HG02571 (cell line): ENCODE measurements around the gene NBPF1.
"Not testable (repeated sequence)": the region's sequence is repeated elsewhere in the genome, so short reads cannot be mapped to it uniquely, and the experiment has no call there.

Experiments
- ATAC-seq: cut with Tn5 transposase; IDR thresholded peaks from one replicate; pipeline ENCODE4 v1.9.1; 2021; ENCODE audit warnings: mild to moderate bottlenecking, moderate library complexity; ENCODE audit not compliant: unreplicated experiment

NBPF1 gene

DNA sequence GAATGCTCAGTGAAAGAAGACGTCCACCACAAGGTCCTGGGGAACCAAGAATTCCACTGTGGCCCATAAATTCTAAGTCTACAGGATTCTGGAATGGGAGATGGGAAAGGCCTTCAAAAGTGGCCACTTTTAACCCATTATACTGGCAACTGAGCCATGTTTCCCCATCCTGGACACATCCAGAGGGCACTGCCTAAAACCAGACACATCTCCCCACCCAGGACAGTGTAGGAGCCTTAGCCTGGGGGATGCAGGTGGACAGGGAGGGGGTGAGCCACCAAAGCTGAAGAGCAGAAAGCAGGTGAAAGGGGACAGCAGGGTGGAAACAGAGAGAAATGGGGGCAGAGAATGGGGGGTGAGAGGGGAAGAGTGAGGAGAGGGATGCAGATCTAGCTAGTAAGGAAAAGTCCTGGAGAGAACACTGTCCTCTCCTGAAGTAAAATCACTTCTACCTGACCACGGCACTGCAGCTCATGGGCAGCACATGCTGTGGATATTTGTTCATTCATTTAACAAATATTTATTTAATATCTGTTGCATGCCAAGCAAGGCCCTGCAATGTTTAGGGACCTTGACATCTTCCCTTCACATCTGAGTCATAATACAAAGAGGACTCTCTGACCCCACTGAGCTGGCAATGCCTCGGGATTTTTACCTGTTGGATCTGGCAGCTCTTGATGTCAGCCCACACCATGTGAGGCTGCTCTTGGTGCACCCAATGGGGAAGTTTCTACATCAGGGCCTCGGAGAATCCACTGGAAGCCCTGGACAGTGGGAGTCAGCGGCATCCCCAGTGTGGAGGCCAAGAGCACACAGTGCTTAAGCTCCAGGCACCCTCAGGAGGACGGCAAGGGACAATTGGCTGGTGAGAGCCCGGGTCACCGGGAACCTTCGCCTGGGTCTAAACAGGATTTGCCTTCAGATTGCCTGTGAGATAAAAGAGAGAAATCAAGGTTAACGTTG, 5.2 kb downstream of the NBPF1 start:
- not testable (repeated sequence) for ATAC-seq

DNA sequence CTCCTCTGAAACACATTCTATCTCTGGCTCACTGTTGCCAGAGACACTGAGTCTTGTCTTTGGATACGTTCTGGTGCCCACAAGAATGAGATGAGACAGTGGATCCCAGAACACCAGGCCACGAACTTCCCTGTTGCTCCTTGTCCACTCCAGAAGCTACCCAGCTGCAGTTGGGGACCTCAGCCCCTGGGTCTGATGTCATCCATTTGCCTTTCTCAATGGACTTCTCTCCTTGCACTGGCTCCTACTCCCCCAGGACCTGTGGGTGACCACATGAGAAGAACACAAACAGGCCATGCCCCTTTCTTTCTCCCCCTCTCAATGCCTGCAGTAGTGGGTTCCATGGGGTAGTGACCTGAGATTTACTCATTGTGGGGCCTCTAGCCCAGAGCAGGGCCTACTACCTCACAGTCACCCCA, 5.9 kb downstream of the NBPF1 start:
- no peak for ATAC-seq

DNA sequence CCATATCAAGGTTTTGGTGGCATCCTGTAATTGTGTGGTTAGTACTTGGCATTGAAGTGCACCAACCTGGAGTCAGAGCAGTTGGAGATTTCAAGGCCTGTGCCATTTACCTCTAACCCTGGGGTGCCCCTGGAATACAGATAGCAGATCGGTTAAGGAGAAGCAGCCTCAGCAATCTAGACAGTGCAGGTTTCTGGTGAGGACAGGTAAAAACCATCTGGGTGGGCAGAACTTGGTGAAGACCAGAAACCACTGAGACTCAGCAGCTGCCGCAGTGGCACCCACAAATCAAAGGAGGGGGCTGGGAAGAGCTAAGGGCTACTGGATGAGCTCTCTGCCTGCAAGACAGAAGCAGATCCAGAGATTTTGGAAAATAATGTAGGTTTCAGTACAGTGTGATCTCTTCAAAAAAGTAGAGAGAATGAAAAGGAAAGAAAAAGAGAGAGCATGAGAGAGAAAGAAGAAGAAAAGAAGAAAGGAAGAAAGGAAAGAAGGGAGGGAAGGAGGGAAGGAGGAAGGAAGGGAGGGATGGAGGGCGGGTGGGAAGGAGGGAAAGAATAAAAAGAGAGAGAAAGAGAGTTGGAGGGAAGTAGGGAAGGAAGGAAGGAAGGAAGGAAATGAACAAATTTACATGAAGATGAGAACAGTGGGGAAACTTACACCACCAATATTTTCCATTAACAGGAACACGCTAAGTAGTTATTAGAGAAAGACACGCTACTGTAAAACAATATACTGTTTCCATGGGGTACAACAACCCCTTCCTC, 6.5 kb downstream of the NBPF1 start:
- ATAC-seq, result not testable (repeated sequence)

DNA sequence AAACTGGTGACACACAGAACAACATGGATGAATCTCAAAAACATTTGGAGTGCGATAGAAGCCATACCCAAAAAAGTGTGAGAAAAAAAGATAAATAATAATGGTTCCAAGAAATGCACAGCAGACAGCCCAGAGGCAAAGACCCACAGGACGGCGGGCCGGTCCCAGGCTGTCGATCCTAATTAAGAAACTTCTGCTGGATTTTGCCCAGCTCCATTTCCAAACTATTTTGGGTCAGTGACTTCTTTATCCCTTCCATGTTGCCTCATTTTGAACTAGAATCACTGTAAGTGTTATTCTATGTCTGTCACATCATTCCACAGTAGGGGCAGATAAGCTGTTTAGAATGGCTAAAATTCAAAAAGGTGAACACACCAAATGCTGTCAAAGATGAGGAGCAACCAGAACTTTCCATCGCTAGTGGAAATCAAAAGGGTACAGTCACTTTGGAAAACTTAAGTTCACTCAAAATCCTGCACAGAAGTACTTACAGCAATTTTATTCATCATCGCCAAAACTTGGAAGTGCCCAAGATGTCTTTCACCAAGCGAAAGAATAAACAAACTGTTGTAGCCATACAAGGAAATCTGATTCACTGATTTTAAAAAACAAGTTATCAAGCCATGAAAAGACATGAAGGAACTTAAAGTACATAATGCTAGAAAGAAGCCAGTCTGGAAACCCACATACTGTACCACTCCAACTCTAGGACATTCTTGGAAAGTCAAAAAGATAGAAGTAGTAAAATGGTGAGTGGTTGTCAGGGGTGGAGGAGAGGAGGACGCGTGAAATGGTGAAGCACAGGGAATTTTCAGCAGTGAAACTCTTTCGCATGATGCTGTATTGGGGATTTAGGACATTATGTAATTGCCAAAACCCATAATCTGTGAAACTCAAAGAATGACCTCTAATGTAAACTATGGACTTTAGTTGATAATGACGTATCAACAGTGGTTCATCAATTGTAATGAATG, 7.5 kb downstream of the NBPF1 start:
- ATAC-seq, result no peak

DNA sequence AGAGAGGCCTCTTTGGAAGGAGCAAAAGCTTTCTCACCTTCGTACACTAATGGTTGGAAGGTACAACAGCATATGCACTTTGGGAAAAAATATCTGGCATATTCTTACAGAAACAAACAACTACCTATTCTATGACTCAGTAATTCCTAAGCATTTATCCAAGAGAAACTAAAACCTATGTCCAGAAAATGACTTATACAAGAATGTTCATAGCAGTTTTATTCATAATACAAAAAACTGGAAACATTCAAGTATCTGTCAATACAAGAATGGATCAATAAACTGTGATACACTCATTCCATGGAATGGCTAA, 8.2 kb downstream of the NBPF1 start:
- ATAC-seq, result no peak

DNA sequence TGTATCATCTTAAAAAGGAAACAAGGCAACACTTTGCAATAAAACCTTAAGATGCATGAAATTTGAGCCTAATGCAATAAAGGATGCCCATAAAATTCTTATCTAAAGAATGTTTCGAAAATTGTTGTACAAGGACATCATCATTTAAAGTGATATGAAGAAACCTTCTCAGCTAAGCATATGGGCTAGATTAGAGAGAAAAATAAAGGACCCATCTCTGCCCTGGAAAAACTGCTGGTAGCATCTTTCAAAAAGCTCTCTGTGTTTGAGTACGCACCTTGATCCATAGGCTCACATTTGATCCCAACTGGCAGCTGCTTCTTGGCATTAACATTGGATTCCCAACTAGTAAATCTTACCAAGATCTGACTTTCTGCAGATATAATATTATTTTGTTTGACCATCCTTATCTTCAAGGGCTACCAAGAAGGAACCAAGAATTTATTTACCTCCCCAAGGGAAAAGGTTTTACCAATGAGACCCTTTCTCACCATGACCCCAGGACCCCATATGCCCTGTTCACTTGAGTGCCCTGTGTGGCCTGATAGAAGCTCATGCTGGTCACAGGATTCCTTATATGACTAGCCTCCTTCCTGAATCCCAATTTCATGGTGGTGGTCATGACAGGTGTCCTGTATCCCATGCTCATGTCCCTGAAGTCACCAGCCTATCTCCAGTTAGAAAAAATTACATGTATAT, 8.7 kb downstream of the NBPF1 start:
- not testable (repeated sequence) for ATAC-seq

DNA sequence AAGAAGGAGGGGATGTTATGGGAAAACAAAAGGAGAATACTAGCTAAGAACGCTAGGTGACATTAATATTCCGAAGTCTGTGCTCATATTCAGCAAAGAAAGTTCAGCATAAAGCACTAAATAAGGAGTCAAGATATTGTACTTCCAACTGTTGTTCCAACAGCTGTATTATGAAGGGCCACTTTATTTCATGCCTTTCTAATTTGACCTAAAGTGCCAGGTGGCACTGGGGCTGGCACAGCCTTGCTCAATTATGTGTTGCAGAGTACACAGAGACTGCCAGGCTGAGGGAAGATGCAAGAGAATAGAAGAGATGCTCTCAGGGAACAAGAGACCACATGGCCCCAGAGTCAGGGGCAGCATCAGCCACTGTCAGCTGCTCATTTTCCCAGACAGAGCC, 9.7 kb downstream of the NBPF1 start:
- ATAC-seq, result not testable (repeated sequence)

DNA sequence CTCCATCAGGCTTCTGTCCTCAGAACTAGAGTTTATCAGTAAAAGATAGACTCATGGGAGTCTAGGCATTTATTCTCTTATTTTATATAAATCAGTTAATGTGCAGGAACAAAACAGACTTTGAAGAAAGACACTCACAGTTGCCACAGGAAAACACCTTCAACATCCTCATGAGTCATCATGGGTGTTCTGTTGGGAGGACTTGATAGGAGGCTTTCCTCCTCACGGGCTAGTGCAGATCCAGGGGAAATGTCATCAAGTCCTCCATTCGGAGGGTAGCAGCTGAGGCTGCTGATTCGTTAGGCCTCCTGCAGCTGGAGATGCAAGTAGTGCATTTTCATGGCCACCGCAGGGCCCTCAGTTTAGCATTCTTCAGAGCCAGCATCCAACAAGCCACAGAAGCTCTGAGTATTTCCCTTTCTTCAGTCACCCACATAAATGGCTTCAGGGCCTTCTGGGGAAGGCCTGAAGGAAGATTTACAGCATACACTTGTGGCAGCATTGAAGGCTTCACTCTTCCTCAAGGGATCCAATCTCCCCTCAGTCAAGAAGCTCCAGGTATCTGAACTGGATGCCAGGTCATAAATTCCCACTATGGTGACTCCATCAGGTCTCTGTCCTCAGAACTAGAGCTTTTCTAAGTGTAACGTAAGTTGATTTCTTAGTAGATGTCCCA, 10.9 kb downstream of the NBPF1 start:
- not testable (repeated sequence) for ATAC-seq

DNA sequence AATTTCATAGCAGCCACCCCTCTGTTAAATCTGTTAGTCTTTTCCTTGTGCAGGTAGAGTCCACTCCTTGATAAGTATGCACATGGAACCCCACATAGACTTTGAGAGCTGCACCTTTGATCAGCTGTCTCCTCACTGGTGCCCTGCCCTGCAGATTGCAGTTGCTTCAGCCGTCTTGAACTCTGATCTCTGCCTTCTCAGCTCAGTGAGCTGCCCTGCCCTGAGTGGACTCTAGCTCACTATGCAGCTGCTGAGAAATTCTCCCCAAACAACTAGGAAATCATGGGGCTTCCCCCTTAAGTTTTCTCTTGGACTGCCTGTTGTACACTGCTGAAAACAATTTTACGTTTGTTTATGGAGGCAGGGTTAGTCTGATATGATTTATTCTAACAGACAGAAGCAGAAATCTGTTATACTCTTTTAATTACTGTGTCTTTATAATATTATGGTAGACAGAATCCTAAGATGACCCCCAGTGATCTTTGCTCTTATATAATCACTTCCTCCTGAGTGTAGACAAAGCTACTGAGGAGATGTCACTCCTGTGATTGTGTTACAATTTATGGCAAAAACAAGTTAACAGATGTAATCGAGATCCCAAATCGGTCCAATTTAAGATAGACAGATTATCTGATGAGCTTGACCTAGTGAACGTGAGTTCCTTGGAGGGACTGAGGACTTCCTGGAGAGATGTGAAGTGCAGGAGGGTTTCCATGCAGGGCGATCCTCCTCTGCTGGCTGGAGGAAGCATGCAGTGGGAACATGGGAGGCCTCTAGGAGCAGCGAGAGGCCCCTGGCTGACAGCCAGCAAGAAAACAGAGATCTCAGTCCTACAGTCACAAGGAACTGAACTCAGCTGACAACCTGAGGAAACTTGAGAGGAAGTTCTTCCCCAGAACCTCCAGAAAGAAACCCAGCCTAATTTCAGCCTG, 12.2 kb downstream of the NBPF1 start:
- not testable (repeated sequence) for ATAC-seq

DNA sequence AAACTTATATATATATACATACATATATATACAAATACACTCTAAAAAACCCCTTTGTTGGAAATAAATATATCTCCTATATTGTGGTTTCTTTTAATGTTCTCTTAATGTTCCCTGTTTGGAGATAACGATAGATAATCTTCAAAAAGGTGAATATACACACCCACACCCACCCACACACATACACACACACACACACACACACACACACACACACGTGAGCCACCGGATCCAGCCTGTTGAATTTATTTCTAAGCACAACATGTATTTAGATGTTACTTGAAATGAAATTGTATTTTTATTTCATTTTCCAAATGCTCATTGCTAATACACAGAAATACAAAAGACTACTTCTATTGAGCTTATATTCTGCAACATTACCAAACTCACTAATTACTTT, 14.0 kb downstream of the NBPF1 start:
- not testable (repeated sequence) for ATAC-seq

DNA sequence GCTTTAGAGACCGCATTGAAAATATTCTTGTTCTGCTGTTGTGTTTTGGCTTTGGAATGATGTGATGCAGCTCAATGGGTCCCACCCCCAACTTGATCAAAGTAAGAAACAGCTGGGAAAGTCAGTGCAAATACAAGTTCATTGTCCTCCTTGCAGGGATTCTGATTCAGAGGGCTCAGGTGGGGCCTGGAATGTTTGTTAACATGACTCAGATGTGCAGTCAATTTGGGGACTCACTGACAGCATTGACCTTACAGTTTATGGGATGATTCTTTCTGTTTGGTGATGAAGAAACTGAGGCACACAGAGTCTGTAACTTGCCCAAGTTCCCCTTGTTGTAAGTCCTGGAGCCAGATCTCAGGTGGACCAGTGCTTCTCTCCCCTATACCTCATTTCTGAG, 18.1 kb downstream of the NBPF1 start:
- ATAC-seq, result not testable (repeated sequence)

DNA sequence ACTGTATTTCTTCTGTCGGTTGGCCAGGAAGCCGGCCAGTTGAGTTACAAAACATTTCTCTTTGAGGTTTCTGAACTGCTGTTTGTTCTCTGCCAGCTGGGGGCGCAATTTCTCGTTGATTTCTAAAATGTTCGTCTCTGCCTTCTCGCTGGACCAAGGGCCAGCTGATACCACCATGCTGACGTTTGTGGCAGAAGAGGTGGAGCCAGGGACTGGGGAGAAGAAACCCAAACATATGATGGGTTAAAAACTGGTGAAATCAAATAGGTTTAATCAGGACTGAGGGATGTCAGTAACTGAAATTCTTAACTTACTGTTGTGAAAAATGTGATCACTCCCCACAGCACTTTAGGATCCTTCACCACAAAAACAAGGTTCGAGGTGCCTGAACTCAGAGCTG, 21.5 kb downstream of the NBPF1 start:
- ATAC-seq, result not testable (repeated sequence)

DNA sequence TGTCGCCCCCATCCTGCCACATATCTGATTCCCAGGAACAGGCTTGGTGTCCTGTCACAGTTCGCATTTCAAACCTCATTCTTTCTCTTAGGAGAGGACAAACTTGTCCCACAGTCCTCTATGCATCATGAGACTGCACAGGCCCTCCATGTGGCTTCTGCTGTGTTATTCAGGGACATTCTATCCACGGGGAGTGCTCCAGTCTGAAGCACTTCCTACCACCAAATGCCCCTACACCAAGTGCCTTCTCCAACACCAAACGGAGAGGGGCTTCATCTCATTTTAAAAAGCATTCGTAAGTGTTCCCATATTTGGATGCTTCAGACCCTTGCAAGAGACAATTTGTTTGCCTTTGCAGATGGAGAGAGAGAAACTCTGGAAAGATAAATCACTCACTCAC, 25.3 kb downstream of the NBPF1 start:
- ATAC-seq, result not testable (repeated sequence)

DNA sequence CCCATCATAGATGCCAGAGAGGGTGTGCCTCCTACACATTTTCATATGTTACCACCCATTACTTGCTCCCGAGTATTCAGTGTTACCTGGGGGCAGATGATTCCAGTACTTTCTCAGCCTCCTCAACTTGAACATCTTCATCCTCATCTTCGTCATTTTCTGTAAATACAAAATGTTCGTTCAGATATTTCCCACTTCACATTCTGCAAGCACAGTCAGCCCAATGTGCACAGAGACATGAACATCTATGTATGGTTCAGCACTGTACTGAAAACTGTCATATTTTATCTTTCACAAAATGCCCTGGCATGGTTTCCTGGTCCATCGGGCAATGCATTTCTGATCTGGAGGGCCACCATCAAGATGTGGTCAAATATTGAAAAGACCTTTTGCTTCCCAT, 25.7 kb downstream of the NBPF1 start:
- ATAC-seq, result not testable (repeated sequence)

DNA sequence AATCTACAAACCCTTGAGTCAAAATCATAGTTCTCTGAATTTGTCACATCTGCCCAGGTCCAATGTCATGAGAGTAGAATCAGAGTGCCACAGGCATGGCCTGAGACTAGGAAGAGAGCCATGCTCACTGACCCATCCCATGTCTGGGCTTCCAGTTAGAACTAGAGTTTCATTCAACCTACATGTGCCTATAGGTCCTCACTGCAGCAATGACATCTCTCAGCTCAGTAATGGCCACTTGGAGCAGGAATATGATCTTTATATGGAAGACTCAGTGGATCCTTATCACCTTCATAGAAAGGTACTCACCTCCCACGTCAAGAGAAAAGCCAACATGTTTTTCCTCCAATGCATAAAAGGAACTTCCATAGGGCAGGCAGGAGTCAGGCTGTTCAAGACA, 48.0 kb downstream of the NBPF1 start:
- ATAC-seq, result not testable (repeated sequence)

DNA sequence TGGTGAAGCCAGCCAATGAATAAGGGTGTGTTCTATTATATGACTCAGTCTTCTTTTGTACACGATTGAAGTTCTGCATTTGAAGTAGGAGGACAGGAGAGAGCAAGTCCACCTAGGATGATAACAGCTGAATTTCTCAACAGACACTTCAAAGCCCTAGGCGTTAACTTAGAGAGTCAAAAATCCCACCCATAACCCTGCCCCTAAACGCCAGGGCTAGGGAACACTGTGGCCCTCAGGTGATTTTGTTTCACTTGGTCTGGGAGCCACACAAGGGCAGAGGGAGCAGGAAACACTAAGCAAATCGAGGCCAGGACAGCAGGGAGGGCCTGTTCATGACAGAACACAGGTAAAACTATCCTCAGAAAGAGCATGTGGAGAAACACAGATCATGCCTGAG, 52.3 kb downstream of the NBPF1 start:
- not testable (repeated sequence) for ATAC-seq

DNA sequence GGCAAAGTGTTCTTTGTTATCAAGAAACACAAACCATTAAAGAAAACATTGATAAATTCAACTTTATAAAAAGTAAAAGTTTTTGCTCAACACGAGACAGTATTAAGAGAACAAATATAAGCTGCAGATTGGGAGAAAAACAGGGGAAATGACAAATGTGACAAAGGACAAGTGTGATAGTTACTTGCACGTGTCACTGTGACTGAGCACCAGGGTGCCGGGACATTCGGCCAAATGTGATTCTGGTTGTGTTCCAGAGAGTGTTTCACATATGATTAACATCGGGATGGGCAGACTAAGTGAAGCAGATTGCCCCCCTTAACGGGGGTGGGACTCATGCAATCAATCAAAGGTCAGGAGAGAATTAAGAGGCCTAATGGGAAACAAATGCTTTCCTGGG, 52.9 kb downstream of the NBPF1 start:
- ATAC-seq, result not testable (repeated sequence)

DNA sequence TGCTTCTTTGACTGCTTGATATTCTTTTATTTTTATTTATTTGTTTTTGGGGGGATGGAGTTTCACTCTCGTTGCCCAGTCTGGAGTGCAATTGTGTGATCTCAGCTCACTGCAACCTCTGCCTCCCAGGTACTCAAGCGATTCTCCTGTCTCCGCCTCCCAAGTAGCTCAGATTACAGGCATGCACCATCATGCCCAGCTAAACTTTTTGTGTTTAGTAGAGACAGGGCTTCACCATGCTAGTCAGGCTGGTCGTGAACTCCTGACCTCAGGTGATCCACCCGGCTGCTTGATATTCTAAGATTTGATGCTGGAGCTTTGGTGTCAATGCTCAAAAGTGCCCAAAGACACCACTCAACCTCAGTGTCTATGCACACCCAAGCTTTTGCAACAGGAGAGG, 53.7 kb downstream of the NBPF1 start:
- not testable (repeated sequence) for ATAC-seq

DNA sequence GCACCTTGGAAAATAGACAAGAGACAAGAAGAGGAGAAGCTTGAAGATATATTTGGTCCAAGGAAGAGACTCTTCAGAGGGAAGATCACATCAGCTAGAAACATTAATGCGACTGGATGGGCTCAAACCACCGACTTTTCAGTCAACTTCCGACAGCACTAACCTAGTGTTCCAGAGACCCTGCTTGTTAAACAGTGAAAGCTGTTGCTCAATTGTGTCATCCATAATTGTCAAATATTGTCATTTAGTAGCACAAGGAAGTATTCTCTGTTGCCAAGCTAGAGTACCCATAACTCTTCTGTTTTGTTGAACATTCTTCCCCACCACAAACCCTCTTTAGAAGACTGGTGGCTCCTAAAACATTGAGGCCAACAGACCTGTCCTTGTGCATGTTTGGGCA, 56.3 kb downstream of the NBPF1 start:
- not testable (repeated sequence) for ATAC-seq
